A172 (cell line): ENCODE data around the gene VAV3. TPM values are rescaled to one million over a fixed set of nuclear protein-coding genes. Genes with fewer than 3 reads are reported as not detected.
"Not testable (repeated sequence)": the region's sequence is repeated elsewhere in the genome, so short reads cannot be mapped to it uniquely, and the experiment has no call there.

Experiments
- DNase-seq: peaks from one replicate; pipeline ENCODE4 v3.0.0-alpha.2; 2015; ENCODE audit warnings: low spot score
- total RNA-seq: library from RNA; depleted of rRNA; stranded (reverse); fragments of >200 nt; shearing (Covaris generic); gene quantifications from 2 replicates; pipeline ENCODE4 v1.2.3, GENCODE V29; 2014

The VAV3 gene
- total RNA-seq, 1 experiment from 2014 or later: 0.88 TPM

GRCh38 chr1:107894605-107895004 lies 70.4 kb downstream of the VAV3 start:
- DNase-seq: no peak

- DNase-seq: not testable (repeated sequence)
These were observed 71.6 kb downstream of the VAV3 start for GRCh38 chr1:107893350-107893749.

- no peak for DNase-seq
These were observed 75.5 kb downstream of the VAV3 start for GRCh38 chr1:107889524-107889923.

GRCh38 chr1:107883562-107883961 lies 81.4 kb downstream of the VAV3 start:
- no peak for DNase-seq

- no peak for DNase-seq
These were observed 85.1 kb downstream of the VAV3 start for GRCh38 chr1:107879927-107880326.

GRCh38 chr1:107879346-107879745 lies 85.6 kb downstream of the VAV3 start:
- peak; percentile 13 for DNase-seq

GRCh38 chr1:107877745-107878144 lies 87.2 kb downstream of the VAV3 start:
- DNase-seq: no peak

GRCh38 chr1:107877092-107877491 lies 87.9 kb downstream of the VAV3 start:
- DNase-seq: peak; percentile 6

- no peak for DNase-seq
These were observed 89.3 kb downstream of the VAV3 start for GRCh38 chr1:107875689-107876088.

GRCh38 chr1:107874221-107874620 lies 90.8 kb downstream of the VAV3 start:
- no peak for DNase-seq

- no peak for DNase-seq
These were observed 93.1 kb downstream of the VAV3 start for GRCh38 chr1:107871687-107872395.

GRCh38 chr1:107871259-107871658 lies 93.7 kb downstream of the VAV3 start:
- DNase-seq: no peak

GRCh38 chr1:107870696-107871095 lies 94.3 kb downstream of the VAV3 start:
- no peak for DNase-seq

GRCh38 chr1:107867897-107868296 lies 97.1 kb downstream of the VAV3 start:
- no peak for DNase-seq

GRCh38 chr1:107867422-107867821 lies 97.6 kb downstream of the VAV3 start:
- DNase-seq: no peak

- DNase-seq: no peak
These were observed 98.1 kb downstream of the VAV3 start for GRCh38 chr1:107866870-107867269.

GRCh38 chr1:107865627-107866026 lies 99.4 kb downstream of the VAV3 start:
- no peak for DNase-seq

GRCh38 chr1:107863342-107863741 lies 101.6 kb downstream of the VAV3 start:
- no peak for DNase-seq

GRCh38 chr1:107862064-107862463 lies 102.9 kb downstream of the VAV3 start:
- no peak for DNase-seq

GRCh38 chr1:107858323-107858722 lies 106.7 kb downstream of the VAV3 start:
- DNase-seq: no peak

GRCh38 chr1:107851418-107851817 lies 113.6 kb downstream of the VAV3 start:
- DNase-seq: no peak

- not testable (repeated sequence) for DNase-seq
These were observed 120.3 kb downstream of the VAV3 start for GRCh38 chr1:107844541-107845194.

GRCh38 chr1:107843989-107844388 lies 121.0 kb downstream of the VAV3 start:
- no peak for DNase-seq

GRCh38 chr1:107842241-107842640 lies 122.7 kb downstream of the VAV3 start:
- DNase-seq: no peak
